HG02943 (cell line): ENCODE results near the gene TREML1.
"Not testable (repeated sequence)": the region's sequence is repeated elsewhere in the genome, so short reads cannot be mapped to it uniquely, and the experiment has no call there.

ENCODE experiments used
- ATAC-seq: cut with Tn5 transposase; IDR thresholded peaks from one replicate; pipeline ENCODE4 v1.9.1; 2021; ENCODE audit warnings: mild to moderate bottlenecking, low read depth, moderate library complexity; ENCODE audit not compliant: unreplicated experiment

The TREML1 gene

GRCh38 chr6:41153451-41153850 lies 696 bp downstream of the TREML1 start:
- no peak for ATAC-seq

DNA sequence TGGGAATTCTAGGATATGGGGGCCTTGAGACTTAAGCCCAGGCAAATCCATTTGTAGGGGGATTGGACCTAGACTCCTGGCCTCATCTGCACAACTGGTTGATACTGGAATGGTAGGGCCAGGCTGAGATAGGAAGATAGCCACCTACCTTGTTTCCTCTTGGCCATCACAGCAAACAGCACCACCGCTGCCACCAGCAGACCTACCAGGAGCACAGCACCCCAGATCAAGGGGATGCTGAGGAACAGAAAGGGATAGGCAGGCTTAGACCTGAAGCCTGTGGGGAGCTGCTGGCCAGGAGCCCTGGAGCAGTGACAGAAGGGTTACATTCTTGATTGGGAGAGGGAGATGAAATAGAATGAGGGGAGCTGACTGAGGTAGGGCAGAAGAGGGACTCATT lies 3.5 kb downstream of the TREML1 start:
- ATAC-seq = no peak

GRCh38 chr6:41147917-41148316 lies 6.2 kb downstream of the TREML1 start:
- ATAC-seq = no peak

GRCh38 chr6:41136911-41137310 lies 17.2 kb downstream of the TREML1 start:
- no peak for ATAC-seq

- ATAC-seq = no peak
Measured at GRCh38 chr6:41135062-41135832, 18.9 kb downstream of the TREML1 start.

GRCh38 chr6:41132254-41132653 lies 21.9 kb downstream of the TREML1 start:
- no peak for ATAC-seq

- no peak for ATAC-seq
Measured at GRCh38 chr6:41125282-41125681, 28.9 kb downstream of the TREML1 start.

DNA sequence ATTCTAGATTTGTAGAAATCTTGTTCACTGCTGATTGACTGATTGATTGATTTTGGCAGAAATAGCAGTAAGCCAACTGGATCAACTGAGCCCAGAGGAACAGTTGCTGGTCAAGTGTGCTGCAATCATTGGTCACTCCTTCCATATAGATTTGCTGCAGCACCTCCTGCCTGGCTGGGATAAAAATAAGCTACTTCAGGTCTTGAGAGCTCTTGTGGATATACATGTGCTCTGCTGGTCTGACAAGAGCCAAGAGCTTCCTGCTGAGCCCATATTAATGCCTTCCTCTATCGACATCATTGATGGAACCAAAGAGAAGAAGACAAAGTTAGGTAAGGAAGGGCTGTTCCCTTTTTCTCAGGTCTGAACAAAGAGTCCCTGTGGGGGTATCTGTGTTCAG lies 31.2 kb downstream of the TREML1 start:
- no peak for ATAC-seq

GRCh38 chr6:41122373-41122772 lies 31.8 kb downstream of the TREML1 start:
- no peak for ATAC-seq

DNA sequence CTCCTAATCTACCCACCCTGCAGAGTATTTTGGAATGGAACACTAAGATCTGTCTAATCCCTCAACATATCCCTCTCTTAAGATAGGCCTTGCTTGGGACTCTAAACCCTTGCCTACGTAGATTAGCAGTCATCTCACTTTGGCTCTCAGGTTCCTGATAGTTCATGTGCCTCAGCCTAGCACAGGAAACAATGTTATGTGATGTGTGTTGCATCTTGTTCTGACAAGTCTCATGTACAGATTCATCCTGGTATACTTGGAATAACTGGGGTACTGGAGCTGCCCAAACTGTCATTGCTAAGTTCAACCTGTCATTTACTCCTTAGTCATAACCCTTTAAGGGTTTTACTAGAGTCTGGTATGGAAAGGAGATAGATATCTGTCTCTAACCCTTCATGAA lies 34.1 kb downstream of the TREML1 start:
- ATAC-seq = no peak

- ATAC-seq = no peak
Measured at GRCh38 chr6:41119508-41119907, 34.6 kb downstream of the TREML1 start.

DNA sequence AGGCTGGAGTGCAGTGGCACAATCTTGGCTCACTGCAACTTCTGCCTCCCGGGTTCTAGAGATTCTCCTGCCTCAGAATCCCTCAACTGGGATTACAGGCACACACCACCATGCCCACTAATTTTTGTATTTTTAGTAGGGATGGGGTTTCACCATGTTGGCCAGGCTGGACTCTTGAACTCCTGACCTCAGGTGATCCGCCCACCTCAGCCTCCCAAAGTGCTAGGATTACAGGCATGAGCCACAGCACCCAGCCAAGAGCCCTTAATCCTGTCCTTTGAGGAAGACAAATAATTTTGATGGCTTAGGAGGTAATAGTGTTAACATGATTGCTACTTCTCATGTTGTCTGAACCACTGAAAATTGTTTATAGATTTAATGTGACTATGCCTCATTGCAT lies 39.1 kb downstream of the TREML1 start:
- ATAC-seq = not testable (repeated sequence)

- no peak for ATAC-seq
Measured at GRCh38 chr6:41111017-41111416, 43.1 kb downstream of the TREML1 start.

DNA sequence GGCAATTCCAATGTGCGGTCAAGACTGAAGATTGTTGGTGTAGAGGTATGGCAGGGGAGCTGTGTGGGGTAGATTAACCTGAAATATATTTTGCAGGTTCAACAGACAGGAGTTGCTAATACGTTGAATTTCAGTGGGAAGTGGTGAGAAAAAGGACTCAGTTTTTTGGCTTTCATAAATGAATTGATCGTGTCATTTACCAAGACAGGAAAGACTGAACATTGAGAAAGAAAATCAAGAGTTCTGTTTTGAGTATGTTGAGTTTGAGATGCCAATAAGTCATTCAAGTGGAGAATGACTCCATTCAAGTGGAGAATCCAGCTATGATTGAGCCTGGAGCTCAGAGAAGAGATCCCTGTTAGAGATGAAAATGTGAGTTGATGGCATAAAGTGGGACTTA lies 50.3 kb downstream of the TREML1 start:
- no peak for ATAC-seq

DNA sequence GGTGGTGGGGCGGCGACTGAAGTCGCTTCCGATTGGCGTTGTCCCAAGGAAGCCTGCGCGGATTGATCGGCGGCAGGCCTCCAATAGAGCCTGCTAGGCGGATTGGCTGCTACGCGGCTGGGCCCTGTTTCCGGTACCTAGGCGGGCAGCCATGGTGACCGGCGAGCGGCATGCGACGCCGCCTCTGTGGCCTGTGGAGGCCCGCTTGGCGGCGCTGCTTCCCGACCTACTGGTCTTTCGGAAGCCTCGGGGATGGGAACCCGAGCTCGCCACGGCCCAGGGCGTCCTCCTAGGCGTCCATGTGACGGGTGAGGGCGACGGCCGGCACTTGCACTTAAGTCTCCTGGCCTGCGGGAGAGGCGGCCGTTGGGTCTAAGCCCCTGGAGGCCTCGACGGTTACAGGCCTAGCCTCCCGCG lies 53.3 kb downstream of the TREML1 start:
- ATAC-seq = no peak
